Mammary epithelial cell (primary cell): ENCODE data around the gene STYK1.

Experiments
- EZH2 ChIP-seq: IDR thresholded peaks from 2 replicates; pipeline ENCODE4 v1.6.1; 2012; ENCODE audit warnings: low read length, inconsistent platforms, borderline replicate concordance
- TF ChIP-seq, protein P1 (sequence below), 2 donors: IDR thresholded peaks in 1 of 2; conservative IDR thresholded peaks in 1 of 2; 2 replicates each; pipeline ENCODE4 v1.5.1; 2011 to 2012; ENCODE audit warnings: inconsistent platforms in 2 of 2, low read length in 2 of 2, mild to moderate bottlenecking in 2 of 2, control low read depth in 1 of 2, low read depth in 1 of 2; ENCODE audit not compliant: insufficient read depth in 1 of 2; ENCODE audit errors: extremely low read depth in 1 of 2

GRCh38 chr12:10600988-10601387, 72.9 kb downstream of the STYK1 start:
- TF ChIP-seq, protein P1, sequence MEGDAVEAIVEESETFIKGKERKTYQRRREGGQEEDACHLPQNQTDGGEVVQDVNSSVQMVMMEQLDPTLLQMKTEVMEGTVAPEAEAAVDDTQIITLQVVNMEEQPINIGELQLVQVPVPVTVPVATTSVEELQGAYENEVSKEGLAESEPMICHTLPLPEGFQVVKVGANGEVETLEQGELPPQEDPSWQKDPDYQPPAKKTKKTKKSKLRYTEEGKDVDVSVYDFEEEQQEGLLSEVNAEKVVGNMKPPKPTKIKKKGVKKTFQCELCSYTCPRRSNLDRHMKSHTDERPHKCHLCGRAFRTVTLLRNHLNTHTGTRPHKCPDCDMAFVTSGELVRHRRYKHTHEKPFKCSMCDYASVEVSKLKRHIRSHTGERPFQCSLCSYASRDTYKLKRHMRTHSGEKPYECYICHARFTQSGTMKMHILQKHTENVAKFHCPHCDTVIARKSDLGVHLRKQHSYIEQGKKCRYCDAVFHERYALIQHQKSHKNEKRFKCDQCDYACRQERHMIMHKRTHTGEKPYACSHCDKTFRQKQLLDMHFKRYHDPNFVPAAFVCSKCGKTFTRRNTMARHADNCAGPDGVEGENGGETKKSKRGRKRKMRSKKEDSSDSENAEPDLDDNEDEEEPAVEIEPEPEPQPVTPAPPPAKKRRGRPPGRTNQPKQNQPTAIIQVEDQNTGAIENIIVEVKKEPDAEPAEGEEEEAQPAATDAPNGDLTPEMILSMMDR (conservative IDR thresholded peaks at IDR 0.05 in 1 of 2, IDR thresholded peaks at IDR 0.05 in 1 of 2; ENCODE audit: extremely low read depth in 1 of 2, insufficient read depth in 1 of 2, low read depth in 1 of 2, low read length in 2 of 2) = no peak
- TF ChIP-seq EZH2 = no peak
